Cerebellar cortex (tissue), 1 donor: ENCODE results near the gene KCNH1.

Experiments
- DNase-seq: peaks from one replicate; pipeline ENCODE4 v3.0.0-alpha.2; 2015; ENCODE audit warnings: low spot score

KCNH1 gene

GRCh38 chr1:210797422-210797821 is 336.5 kb downstream of the KCNH1 start:
- no peak for DNase-seq

GRCh38 chr1:210796421-210796820 is 337.5 kb downstream of the KCNH1 start:
- no peak for DNase-seq

GRCh38 chr1:210794445-210794844 is 339.5 kb downstream of the KCNH1 start:
- no peak for DNase-seq

- no peak for DNase-seq
Observed at GRCh38 chr1:210792250-210793102, 341.5 kb downstream of the KCNH1 start.

GRCh38 chr1:210790196-210790595 is 343.8 kb downstream of the KCNH1 start:
- DNase-seq = no peak

GRCh38 chr1:210787800-210788199 is 346.1 kb downstream of the KCNH1 start:
- no peak for DNase-seq

- DNase-seq = peak; percentile 87
Observed at GRCh38 chr1:210786546-210786945, 347.4 kb downstream of the KCNH1 start.

- DNase-seq = no peak
Observed at GRCh38 chr1:210783925-210784324, 350.0 kb downstream of the KCNH1 start.

- no peak for DNase-seq
Observed at GRCh38 chr1:210781652-210782051, 352.3 kb downstream of the KCNH1 start.

GRCh38 chr1:210779269-210779668 is 354.7 kb downstream of the KCNH1 start:
- DNase-seq = no peak

- DNase-seq = no peak
Observed at GRCh38 chr1:210777914-210778313, 356.0 kb downstream of the KCNH1 start.

- peak; percentile 61 for DNase-seq
Observed at GRCh38 chr1:210776712-210777111, 357.2 kb downstream of the KCNH1 start.

GRCh38 chr1:210775289-210775688 is 358.7 kb downstream of the KCNH1 start:
- peak; percentile 43 for DNase-seq

GRCh38 chr1:210773450-210773849 is 360.5 kb downstream of the KCNH1 start:
- no peak for DNase-seq

GRCh38 chr1:210771131-210771530 is 362.8 kb downstream of the KCNH1 start:
- no peak for DNase-seq

GRCh38 chr1:210770396-210770984 is 363.5 kb downstream of the KCNH1 start:
- DNase-seq = no peak

- DNase-seq = no peak
Observed at GRCh38 chr1:210769473-210769872, 364.5 kb downstream of the KCNH1 start.

- peak; percentile 85 for DNase-seq
Observed at GRCh38 chr1:210764536-210764935, 369.4 kb downstream of the KCNH1 start.

GRCh38 chr1:210758761-210759160 is 375.2 kb downstream of the KCNH1 start:
- DNase-seq = no peak

- no peak for DNase-seq
Observed at GRCh38 chr1:210758261-210758660, 375.7 kb downstream of the KCNH1 start.

GRCh38 chr1:210757677-210758076 is 376.3 kb downstream of the KCNH1 start:
- DNase-seq = no peak

GRCh38 chr1:210755991-210756659 is 377.8 kb downstream of the KCNH1 start:
- no peak for DNase-seq
